Osteoblast (primary cell): ENCODE results near the gene ATP5F1E. TPM values are rescaled to one million over a fixed set of nuclear protein-coding genes. Genes with fewer than 3 reads are reported as not detected.

ENCODE experiments used
- DNase-seq: peaks from one replicate; pipeline ENCODE4 v3.0.0; 2011; ENCODE audit warnings: low spot score, mixed read lengths; ENCODE audit not compliant: insufficient read length; ENCODE audit errors: missing footprints
- H2AFZ ChIP-seq: 2 replicates; pipeline ENCODE4 v1.6.0; 2011; ENCODE audit warnings: mild to moderate bottlenecking, low read length
- H3K27ac ChIP-seq: 2 replicates; pipeline ENCODE4 v1.5.1; 2011; ENCODE audit warnings: mild to moderate bottlenecking, low read depth, low read length, moderate library complexity
- H3K27me3 ChIP-seq: 2 replicates; pipeline ENCODE4 v1.6.0; 2012; ENCODE audit warnings: mild to moderate bottlenecking, control low read depth, inconsistent platforms, low read length, moderate library complexity; ENCODE audit not compliant: insufficient read depth
- H3K36me3 ChIP-seq: 2 replicates; pipeline ENCODE4 v1.5.1; 2011; ENCODE audit warnings: mild to moderate bottlenecking, low read length, control low read depth, moderate library complexity; ENCODE audit not compliant: insufficient read depth
- H3K4me1 ChIP-seq: 2 replicates; pipeline ENCODE4 v1.5.1; 2011; ENCODE audit warnings: mild to moderate bottlenecking, low read length, control low read depth, moderate library complexity; ENCODE audit not compliant: insufficient read depth
- H3K4me2 ChIP-seq: 2 replicates; pipeline ENCODE4 v1.6.0; 2011; ENCODE audit warnings: mild to moderate bottlenecking, low read length; ENCODE audit not compliant: insufficient read depth
- H3K4me3 ChIP-seq: fragments of 200-600 bp; sonication (generic); 3 replicates; pipeline ENCODE4 v1.5.1; 2012; ENCODE audit warnings: mild to moderate bottlenecking, low read length, inconsistent platforms; ENCODE audit not compliant: insufficient read depth
- H3K79me2 ChIP-seq: 2 replicates; pipeline ENCODE4 v1.6.0; 2012; ENCODE audit warnings: mild to moderate bottlenecking, low read length, control low read depth, inconsistent platforms; ENCODE audit not compliant: insufficient read depth
- H3K9me3 ChIP-seq: 2 replicates; pipeline ENCODE4 v1.5.1; 2011; ENCODE audit warnings: low read depth, low read length, control low read depth
- H4K20me1 ChIP-seq: 2 replicates; pipeline ENCODE4 v1.6.0; 2012; ENCODE audit warnings: mild to moderate bottlenecking, low read length, control low read depth; ENCODE audit not compliant: insufficient read depth
- total RNA-seq: library from RNA; depleted of rRNA; stranded (reverse); fragments of >200 nt; gene quantifications from 2 replicates; pipeline ENCODE4 v1.2.3, GENCODE V29; 2012
- TF ChIP-seq, protein P1 (sequence below): IDR thresholded peaks from 2 replicates; pipeline ENCODE4 v1.5.1; 2011; ENCODE audit warnings: mild to moderate bottlenecking, low read depth, low read length, moderate library complexity; ENCODE audit errors: extremely low read depth

Gene ATP5F1E
- total RNA-seq, 1 donor = 19.5 TPM

DNA sequence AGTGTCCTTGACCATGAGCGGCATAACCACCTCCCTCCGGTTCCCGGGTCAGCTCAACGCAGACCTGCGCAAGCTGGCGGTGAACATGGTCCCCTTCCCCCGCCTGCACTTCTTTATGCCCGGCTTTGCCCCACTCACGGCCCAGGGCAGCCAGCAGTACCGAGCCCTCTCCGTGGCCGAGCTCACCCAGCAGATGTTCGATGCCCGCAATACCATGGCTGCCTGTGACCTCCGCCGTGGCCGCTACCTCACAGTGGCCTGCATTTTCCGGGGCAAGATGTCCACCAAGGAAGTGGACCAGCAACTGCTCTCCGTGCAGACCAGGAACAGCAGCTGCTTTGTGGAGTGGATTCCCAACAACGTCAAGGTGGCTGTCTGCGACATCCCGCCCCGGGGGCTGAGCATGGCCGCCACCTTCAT, 8.0 kb downstream of the ATP5F1E start:
- Histone ChIP-seq H3K27ac (no peak overlapping the region), H3K79me2 (peaks cover 55% of the 10 kb centered on the region)

DNA sequence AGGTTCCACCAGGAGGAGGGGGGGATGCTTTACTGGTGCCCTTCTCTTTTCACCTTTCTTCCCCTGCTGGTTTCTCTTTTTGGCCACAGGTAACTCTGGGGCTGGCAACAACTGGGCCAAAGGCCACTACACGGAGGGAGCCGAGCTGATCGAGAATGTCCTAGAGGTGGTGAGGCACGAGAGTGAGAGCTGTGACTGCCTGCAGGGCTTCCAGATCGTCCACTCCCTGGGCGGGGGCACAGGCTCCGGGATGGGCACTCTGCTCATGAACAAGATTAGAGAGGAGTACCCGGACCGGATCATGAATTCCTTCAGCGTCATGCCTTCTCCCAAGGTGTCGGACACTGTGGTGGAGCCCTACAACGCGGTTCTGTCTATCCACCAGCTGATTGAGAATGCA, 8.5 kb downstream of the ATP5F1E start:
- no peak overlapping the region for H2AFZ ChIP-seq
- peaks cover 24% of the 10 kb centered on the region for H4K20me1 ChIP-seq
- TF ChIP-seq, protein P1, sequence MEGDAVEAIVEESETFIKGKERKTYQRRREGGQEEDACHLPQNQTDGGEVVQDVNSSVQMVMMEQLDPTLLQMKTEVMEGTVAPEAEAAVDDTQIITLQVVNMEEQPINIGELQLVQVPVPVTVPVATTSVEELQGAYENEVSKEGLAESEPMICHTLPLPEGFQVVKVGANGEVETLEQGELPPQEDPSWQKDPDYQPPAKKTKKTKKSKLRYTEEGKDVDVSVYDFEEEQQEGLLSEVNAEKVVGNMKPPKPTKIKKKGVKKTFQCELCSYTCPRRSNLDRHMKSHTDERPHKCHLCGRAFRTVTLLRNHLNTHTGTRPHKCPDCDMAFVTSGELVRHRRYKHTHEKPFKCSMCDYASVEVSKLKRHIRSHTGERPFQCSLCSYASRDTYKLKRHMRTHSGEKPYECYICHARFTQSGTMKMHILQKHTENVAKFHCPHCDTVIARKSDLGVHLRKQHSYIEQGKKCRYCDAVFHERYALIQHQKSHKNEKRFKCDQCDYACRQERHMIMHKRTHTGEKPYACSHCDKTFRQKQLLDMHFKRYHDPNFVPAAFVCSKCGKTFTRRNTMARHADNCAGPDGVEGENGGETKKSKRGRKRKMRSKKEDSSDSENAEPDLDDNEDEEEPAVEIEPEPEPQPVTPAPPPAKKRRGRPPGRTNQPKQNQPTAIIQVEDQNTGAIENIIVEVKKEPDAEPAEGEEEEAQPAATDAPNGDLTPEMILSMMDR = no peak
- H3K9me3 ChIP-seq = no peaks in the 10 kb centered on the region
- DNase-seq = no peak
- H3K27ac ChIP-seq = no peak overlapping the region
- no peaks in the 10 kb centered on the region for H3K27me3 ChIP-seq
- peaks cover 50% of the 10 kb centered on the region for H3K79me2 ChIP-seq
- H3K4me3 ChIP-seq = no peak overlapping the region
- H3K36me3 ChIP-seq = peaks cover 29% of the 10 kb centered on the region
- no peak overlapping the region for H3K4me2 ChIP-seq
- peaks cover 24% of the 10 kb centered on the region for H3K4me1 ChIP-seq

More for the DNA sequence above, 8.0 kb downstream of the ATP5F1E start:
- Histone ChIP-seq H3K4me2 (no peak overlapping the region), H3K4me3 (no peak overlapping the region), H4K20me1 (peaks cover 29% of the 10 kb centered on the region), H3K36me3 (peaks cover 34% of the 10 kb centered on the region), H3K4me1 (peaks cover 29% of the 10 kb centered on the region), H3K27me3 (no peaks in the 10 kb centered on the region), H3K9me3 (no peaks in the 10 kb centered on the region), H2AFZ (no peak overlapping the region)
- no peak for DNase-seq
- TF ChIP-seq, protein P1 = no peak

DNA sequence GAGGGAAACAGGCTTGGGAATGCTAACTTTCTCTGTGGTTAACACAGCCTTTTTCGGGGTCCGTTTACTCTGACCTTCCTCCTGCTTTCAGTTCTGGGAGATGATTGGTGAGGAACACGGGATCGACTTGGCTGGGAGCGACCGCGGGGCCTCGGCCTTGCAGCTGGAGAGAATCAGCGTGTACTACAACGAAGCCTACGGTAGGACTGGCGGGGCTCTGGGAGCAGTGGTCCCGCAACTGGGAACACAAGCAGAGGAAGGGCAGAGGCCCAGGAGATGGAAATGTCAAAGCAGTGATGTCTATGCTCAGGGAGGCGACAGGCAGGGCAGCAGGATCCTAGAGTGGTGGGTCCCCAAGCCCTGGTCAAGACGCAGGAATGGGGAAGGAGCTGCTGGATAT, 9.4 kb downstream of the ATP5F1E start:
- H3K36me3 ChIP-seq = peaks cover 27% of the 10 kb centered on the region
- H3K27me3 ChIP-seq = no peaks in the 10 kb centered on the region
- H3K27ac ChIP-seq = no peak overlapping the region
- H3K4me1 ChIP-seq = peaks cover 18% of the 10 kb centered on the region
- DNase-seq = no peak
- H3K4me3 ChIP-seq = no peak overlapping the region
- H3K4me2 ChIP-seq = no peak overlapping the region
- no peak overlapping the region for H2AFZ ChIP-seq
- H4K20me1 ChIP-seq = peaks cover 19% of the 10 kb centered on the region
- H3K79me2 ChIP-seq = peaks cover 45% of the 10 kb centered on the region
- TF ChIP-seq, protein P1 = no peak
- no peaks in the 10 kb centered on the region for H3K9me3 ChIP-seq

DNA sequence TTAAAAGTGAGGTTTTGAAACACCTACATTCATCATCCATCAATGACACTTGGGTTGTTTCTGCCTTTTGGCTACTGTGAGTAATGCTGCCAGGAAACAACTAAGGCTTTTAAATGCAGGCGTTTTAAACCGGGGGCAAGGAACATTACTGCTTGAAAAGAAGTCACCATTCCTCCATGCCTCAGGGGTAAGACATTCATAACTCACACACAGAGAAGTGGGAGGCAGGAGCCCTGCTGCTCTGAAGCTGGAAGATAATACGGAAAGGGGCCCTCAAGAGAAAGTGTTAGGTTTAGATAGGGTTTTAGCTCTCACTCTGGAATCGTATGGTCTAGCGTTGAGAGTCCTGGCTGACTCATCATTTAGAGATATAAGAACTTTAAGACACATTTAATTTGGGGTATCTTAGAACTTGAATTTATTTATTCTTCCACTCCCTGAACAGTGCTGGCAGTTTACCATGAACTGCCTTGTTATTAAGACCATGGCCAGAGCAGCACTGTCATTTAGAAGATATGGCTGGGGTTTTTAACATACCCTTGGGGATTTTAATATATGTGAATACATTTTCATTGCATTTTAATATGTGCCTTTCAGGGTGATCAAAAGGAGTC, 11.1 kb downstream of the ATP5F1E start:
- Histone ChIP-seq H3K4me3 (peak overlapping the region; percentile 2), H3K36me3 (peaks cover 25% of the 10 kb centered on the region), H3K79me2 (peaks cover 28% of the 10 kb centered on the region), H3K4me1 (peaks cover 10% of the 10 kb centered on the region), H3K27me3 (no peaks in the 10 kb centered on the region), H2AFZ (no peak overlapping the region), H3K4me2 (peak overlapping the region; percentile 53), H3K9me3 (no peaks in the 10 kb centered on the region), H3K27ac (peak overlapping the region; percentile 23), H4K20me1 (peaks cover 10% of the 10 kb centered on the region)
- TF ChIP-seq, protein P1 = no peak
- no peak for DNase-seq
